Keratinocyte (primary cell): ENCODE measurements around the gene SHISA8. TPM values are rescaled to one million over a fixed set of nuclear protein-coding genes. Genes with fewer than 3 reads are reported as not detected.

Source experiments
- DNase-seq: peaks from one replicate; pipeline ENCODE4 v3.0.0-alpha.2; 2011; ENCODE audit warnings: low read depth, missing footprints, low spot score
- FAIRE-seq: peaks from 2 replicates; lab custom pipeline; 2011; peaks lifted over from hg19 to GRCh38; lab: Jason Lieb, UNC
- H2AFZ ChIP-seq: 2 replicates; pipeline ENCODE4 v1.6.0; 2012; ENCODE audit warnings: low read length, control low read depth, inconsistent platforms; ENCODE audit not compliant: control insufficient read depth
- H3K27ac ChIP-seq: 2 replicates; pipeline ENCODE4 v1.5.1; 2011; ENCODE audit warnings: low read length; ENCODE audit not compliant: control insufficient read depth, insufficient read depth
- H3K27me3 ChIP-seq: 3 replicates; pipeline ENCODE4 v1.6.0; 2011; ENCODE audit warnings: low read length; ENCODE audit not compliant: control insufficient read depth, insufficient read depth; ENCODE audit errors: extremely low read depth
- H3K36me3 ChIP-seq, 2 experiments: 2 replicates in 1 of 2; 3 replicates in 1 of 2; pipeline ENCODE4 v1.5.1; 2011; ENCODE audit warnings: low read length in 2 of 2, mild to moderate bottlenecking in 1 of 2; ENCODE audit not compliant: control insufficient read depth in 2 of 2, insufficient read depth in 2 of 2; ENCODE audit errors: extremely low read depth in 1 of 2
- H3K4me1 ChIP-seq: 3 replicates; pipeline ENCODE4 v1.5.1; 2011; ENCODE audit warnings: low read length; ENCODE audit not compliant: control insufficient read depth, insufficient read depth; ENCODE audit errors: extremely low read depth
- H3K4me2 ChIP-seq: 3 replicates; pipeline ENCODE4 v1.6.0; 2011; ENCODE audit warnings: low read depth, low read length; ENCODE audit not compliant: control insufficient read depth, insufficient read depth; ENCODE audit errors: extremely low read depth
- H3K4me3 ChIP-seq, 3 experiments: fragments of 200-600 bp in 1 of 3; sonication (generic) in 1 of 3; 2 replicates in 2 of 3; 3 replicates in 1 of 3; pipeline ENCODE4 v1.5.1; 2011 to 2016; ENCODE audit warnings: low read length in 3 of 3, mild to moderate bottlenecking in 3 of 3, control low read depth in 2 of 3, inconsistent platforms in 1 of 3, low read depth in 1 of 3, mixed read lengths in 1 of 3, mixed run types in 1 of 3, moderate library complexity in 1 of 3; ENCODE audit not compliant: control insufficient read depth in 2 of 3, insufficient read depth in 2 of 3; ENCODE audit errors: extremely low read depth in 1 of 3
- H3K79me2 ChIP-seq: 2 replicates; pipeline ENCODE4 v1.6.0; 2012; ENCODE audit warnings: low read length; ENCODE audit not compliant: control insufficient read depth, insufficient read depth
- H3K9ac ChIP-seq: 3 replicates; pipeline ENCODE4 v1.6.0; 2011; ENCODE audit warnings: low read length; ENCODE audit not compliant: control insufficient read depth, insufficient read depth; ENCODE audit errors: extremely low read depth
- H3K9me1 ChIP-seq: 3 replicates; pipeline ENCODE4 v1.6.0; 2011; ENCODE audit warnings: low read length; ENCODE audit not compliant: control insufficient read depth, insufficient read depth; ENCODE audit errors: extremely low read depth
- H3K9me3 ChIP-seq: 2 replicates; pipeline ENCODE4 v1.5.1; 2012; ENCODE audit warnings: low read depth, low read length; ENCODE audit not compliant: control insufficient read depth
- H4K20me1 ChIP-seq: 3 replicates; pipeline ENCODE4 v1.6.0; 2011; ENCODE audit warnings: low read length; ENCODE audit not compliant: control insufficient read depth, insufficient read depth; ENCODE audit errors: extremely low read depth
- EZH2 ChIP-seq: IDR thresholded peaks from one replicate; pipeline ENCODE4 v1.6.1; 2012; ENCODE audit warnings: inconsistent platforms, mild to moderate bottlenecking, low read length, moderate library complexity
- dilution Hi-C: fragments of 300-500 bp; cut with MboI; formaldehyde crosslinking; loops from one replicate; pipeline ENCODE4 v1.7.0; 2020; ENCODE audit warnings: low sequenced_read_pairs; ENCODE audit not compliant: extremely low pct_ligation_motif_present
- polyA plus RNA-seq, 5 experiments: library from polyadenylated mRNA; depleted of rRNA in 3 of 5; stranded (reverse) in 3 of 5; stranded (forward) in 1 of 5; unstranded in 1 of 5; fragments of >200 nt; gene quantifications; 1 replicate in 1 of 5; 2 replicates in 3 of 5; 3 replicates in 1 of 5; pipeline versions ENCODE4 v1.2.1 to v1.2.3, GENCODE V29; 2011 to 2012; ENCODE audit warnings: missing spikeins in 2 of 5, low read depth in 1 of 5, low replicate concordance in 1 of 5
- TF ChIP-seq, protein P1 (sequence below), 3 experiments: IDR thresholded peaks in 1 of 3; conservative IDR thresholded peaks in 1 of 3; optimal IDR thresholded peaks in 1 of 3; 2 replicates in 2 of 3; 3 replicates in 1 of 3; pipeline versions ENCODE3 to v1.5.1; 2011; ENCODE audit warnings: low read length in 3 of 3, mild to moderate bottlenecking in 3 of 3, moderate library complexity in 2 of 3, control low read depth in 1 of 3, inconsistent platforms in 1 of 3; ENCODE audit not compliant: insufficient read depth in 2 of 3; ENCODE audit errors: extremely low read depth in 1 of 3

SHISA8 gene
- polyA plus RNA-seq, 1 donor (not counting 4 experiments of a cell fraction or from before 2014, with no cell fraction given) = not detected

DNA sequence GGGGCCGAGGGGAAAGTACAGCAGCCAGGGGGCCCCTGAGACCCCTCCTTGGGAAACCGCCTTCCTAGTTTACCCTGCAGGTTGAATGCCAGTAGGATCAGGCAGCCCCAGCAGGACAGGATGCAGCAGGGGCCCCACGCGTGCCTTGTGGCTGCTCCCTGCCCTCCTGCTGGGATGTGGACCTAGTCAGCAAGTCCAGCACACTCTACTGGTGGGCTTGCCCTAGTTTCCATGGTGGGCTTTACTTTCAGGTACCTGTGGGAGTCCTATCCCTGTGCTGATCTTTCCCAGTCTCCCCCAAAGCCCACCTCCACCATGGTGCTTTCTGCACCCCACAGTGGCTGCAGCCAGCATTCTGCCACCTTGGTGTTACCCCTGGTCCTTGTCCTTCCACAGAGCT is 22.2 kb downstream of the SHISA8 start:
- no peak for DNase-seq
- TF ChIP-seq, protein P1, sequence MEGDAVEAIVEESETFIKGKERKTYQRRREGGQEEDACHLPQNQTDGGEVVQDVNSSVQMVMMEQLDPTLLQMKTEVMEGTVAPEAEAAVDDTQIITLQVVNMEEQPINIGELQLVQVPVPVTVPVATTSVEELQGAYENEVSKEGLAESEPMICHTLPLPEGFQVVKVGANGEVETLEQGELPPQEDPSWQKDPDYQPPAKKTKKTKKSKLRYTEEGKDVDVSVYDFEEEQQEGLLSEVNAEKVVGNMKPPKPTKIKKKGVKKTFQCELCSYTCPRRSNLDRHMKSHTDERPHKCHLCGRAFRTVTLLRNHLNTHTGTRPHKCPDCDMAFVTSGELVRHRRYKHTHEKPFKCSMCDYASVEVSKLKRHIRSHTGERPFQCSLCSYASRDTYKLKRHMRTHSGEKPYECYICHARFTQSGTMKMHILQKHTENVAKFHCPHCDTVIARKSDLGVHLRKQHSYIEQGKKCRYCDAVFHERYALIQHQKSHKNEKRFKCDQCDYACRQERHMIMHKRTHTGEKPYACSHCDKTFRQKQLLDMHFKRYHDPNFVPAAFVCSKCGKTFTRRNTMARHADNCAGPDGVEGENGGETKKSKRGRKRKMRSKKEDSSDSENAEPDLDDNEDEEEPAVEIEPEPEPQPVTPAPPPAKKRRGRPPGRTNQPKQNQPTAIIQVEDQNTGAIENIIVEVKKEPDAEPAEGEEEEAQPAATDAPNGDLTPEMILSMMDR (optimal IDR thresholded peaks at IDR 0.05 in 1 of 3, IDR thresholded peaks at IDR 0.05 in 1 of 3, conservative IDR thresholded peaks at IDR 0.05 in 1 of 3; ENCODE audit: extremely low read depth in 1 of 3, insufficient read depth in 2 of 3, low read length in 3 of 3) = no peak
- no peak for TF ChIP-seq EZH2
- H3K9ac ChIP-seq = no peak overlapping the region
- FAIRE-seq = no peak
- H3K4me1 ChIP-seq = no peaks in the 10 kb centered on the region
- H3K9me1 ChIP-seq = no peaks in the 10 kb centered on the region
- no peak overlapping the region for H3K27ac ChIP-seq
- H3K27me3 ChIP-seq = no peaks in the 10 kb centered on the region
- no peaks in the 10 kb centered on the region for H3K79me2 ChIP-seq
- no peak overlapping the region for H2AFZ ChIP-seq
- peaks cover 39 to 66% of the 10 kb centered on the region in 2 experiments for H3K36me3 ChIP-seq
- H3K9me3 ChIP-seq = no peaks in the 10 kb centered on the region
- H3K4me3 ChIP-seq = no peak overlapping the region
- peaks cover 3% of the 10 kb centered on the region for H4K20me1 ChIP-seq
- no peak overlapping the region for H3K4me2 ChIP-seq
- dilution Hi-C loops = no loop called here

DNA sequence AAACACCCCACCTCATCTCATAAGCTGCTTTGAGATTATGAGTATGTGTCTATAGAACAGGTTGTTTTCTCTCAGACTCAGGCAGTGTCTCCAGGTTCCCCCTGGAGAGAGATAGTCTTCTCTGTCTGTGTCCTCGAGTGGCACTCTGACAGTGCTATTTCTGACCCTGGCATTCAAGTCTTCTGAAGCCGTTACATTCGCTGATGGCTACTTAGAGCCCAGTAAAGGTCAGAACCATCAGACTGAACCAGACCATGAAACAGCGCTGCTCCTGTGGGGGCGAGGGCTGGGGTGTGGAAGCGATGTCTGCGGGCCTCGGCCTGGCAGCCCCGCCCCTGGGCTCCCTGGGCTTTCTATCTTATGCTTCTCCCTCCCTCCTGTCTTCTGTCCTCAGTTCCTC is 23.5 kb downstream of the SHISA8 start:
- Histone ChIP-seq H3K9ac (no peak overlapping the region), H3K27me3 (no peaks in the 10 kb centered on the region), H4K20me1 (no peaks in the 10 kb centered on the region), H3K4me3 (no peak overlapping the region), H3K4me2 (no peak overlapping the region), H3K27ac (no peak overlapping the region), H3K36me3 (peaks cover 36 to 63% of the 10 kb centered on the region in 2 experiments), H3K4me1 (no peaks in the 10 kb centered on the region), H3K9me3 (no peaks in the 10 kb centered on the region), H3K79me2 (no peaks in the 10 kb centered on the region), H2AFZ (no peak overlapping the region), H3K9me1 (no peaks in the 10 kb centered on the region)
- TF ChIP-seq, protein P1 (optimal IDR thresholded peaks at IDR 0.05 in 1 of 3, IDR thresholded peaks at IDR 0.05 in 1 of 3, conservative IDR thresholded peaks at IDR 0.05 in 1 of 3; ENCODE audit: extremely low read depth in 1 of 3, insufficient read depth in 2 of 3, low read length in 3 of 3) = no peak
- TF ChIP-seq EZH2 = no peak
- FAIRE-seq (no peak), DNase-seq (no peak)
- dilution Hi-C loops = no loop called here
